ENCODE data around the gene PHACTR3. TPM values are rescaled to one million over a fixed set of nuclear protein-coding genes. Genes with fewer than 3 reads are reported as not detected.

Gene PHACTR3
- total RNA-seq, 1 experiment from 2014 or later: 30.6 TPM

- no peak overlapping the region for H3K9ac ChIP-seq (ENCODE audit: low read length)
- no peaks in the 10 kb centered on the region for H3K36me3 ChIP-seq (ENCODE audit: low read depth, low read length)
- H3K9me3 ChIP-seq (ENCODE audit: low read length): no peaks in the 10 kb centered on the region
- H3K4me3 ChIP-seq (ENCODE audit: low read length): no peak overlapping the region
- no peaks in the 10 kb centered on the region for H4K20me1 ChIP-seq (ENCODE audit: low read length)
- no peak for ATAC-seq
- TF ChIP-seq EZH2 (IDR thresholded peaks at IDR 0.05; ENCODE audit: low read length, unreplicated experiment) (no peak), EZH2phosphoT487 (IDR thresholded peaks at IDR 0.05; ENCODE audit: borderline replicate concordance, low read length) (no peak)
- TF ChIP-seq, protein P1, sequence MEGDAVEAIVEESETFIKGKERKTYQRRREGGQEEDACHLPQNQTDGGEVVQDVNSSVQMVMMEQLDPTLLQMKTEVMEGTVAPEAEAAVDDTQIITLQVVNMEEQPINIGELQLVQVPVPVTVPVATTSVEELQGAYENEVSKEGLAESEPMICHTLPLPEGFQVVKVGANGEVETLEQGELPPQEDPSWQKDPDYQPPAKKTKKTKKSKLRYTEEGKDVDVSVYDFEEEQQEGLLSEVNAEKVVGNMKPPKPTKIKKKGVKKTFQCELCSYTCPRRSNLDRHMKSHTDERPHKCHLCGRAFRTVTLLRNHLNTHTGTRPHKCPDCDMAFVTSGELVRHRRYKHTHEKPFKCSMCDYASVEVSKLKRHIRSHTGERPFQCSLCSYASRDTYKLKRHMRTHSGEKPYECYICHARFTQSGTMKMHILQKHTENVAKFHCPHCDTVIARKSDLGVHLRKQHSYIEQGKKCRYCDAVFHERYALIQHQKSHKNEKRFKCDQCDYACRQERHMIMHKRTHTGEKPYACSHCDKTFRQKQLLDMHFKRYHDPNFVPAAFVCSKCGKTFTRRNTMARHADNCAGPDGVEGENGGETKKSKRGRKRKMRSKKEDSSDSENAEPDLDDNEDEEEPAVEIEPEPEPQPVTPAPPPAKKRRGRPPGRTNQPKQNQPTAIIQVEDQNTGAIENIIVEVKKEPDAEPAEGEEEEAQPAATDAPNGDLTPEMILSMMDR (conservative IDR thresholded peaks at IDR 0.05; ENCODE audit: low read depth, low read length): no peak
- no peaks in the 10 kb centered on the region for H3K9me2 ChIP-seq (replicated peaks; ENCODE audit: low read length)
- intact Hi-C loops (cut with micrococcal nuclease): no loop called here
- H3K4me1 ChIP-seq (ENCODE audit: insufficient read depth, low read length): peaks cover 60% of the 10 kb centered on the region
- no peak for DNase-seq
- no peak overlapping the region for H3K27ac ChIP-seq (ENCODE audit: low read length)
- ChIA-PET CTCF (no interaction called here), POLR2A (ENCODE audit: unreplicated experiment) (interaction anchor here (0.6 kb wide), 1 partner anchor 37 kb away, joined by 3 read pairs; no protein-coding TSS in a partner anchor)
- no TSS peak for BruUV-seq (replicated peaks)
- no peak overlapping the region for H3K4me2 ChIP-seq (ENCODE audit: low read length)
- peaks cover 16% of the 10 kb centered on the region for H3K79me2 ChIP-seq (ENCODE audit: low read length)
- no peak overlapping the region for H2AFZ ChIP-seq (ENCODE audit: low read length)
- no peaks in the 10 kb centered on the region for H3F3A ChIP-seq (ENCODE audit: low read length, unreplicated experiment)
- no peaks in the 10 kb centered on the region for H3K27me3 ChIP-seq (ENCODE audit: low read length)
Measured at GRCh38 chr20:59832406-59833363, 228.3 kb downstream of the PHACTR3 start.

GRCh38 chr20:59835057-59835447 lies 230.7 kb downstream of the PHACTR3 start:
- Histone ChIP-seq H3K79me2 (ENCODE audit: low read length) (peaks cover 40% of the 10 kb centered on the region), H3K9me2 (replicated peaks; ENCODE audit: low read length) (no peaks in the 10 kb centered on the region), H3K4me1 (ENCODE audit: insufficient read depth, low read length) (peaks cover 80% of the 10 kb centered on the region), H3K9ac (ENCODE audit: low read length) (no peak overlapping the region), H3K36me3 (ENCODE audit: low read depth, low read length) (no peaks in the 10 kb centered on the region), H3F3A (ENCODE audit: low read length, unreplicated experiment) (no peaks in the 10 kb centered on the region), H3K27me3 (ENCODE audit: low read length) (no peaks in the 10 kb centered on the region), H3K4me3 (ENCODE audit: low read length) (peak overlapping the region; percentile 76; the same call in 1 of the 2 replicates), H3K9me3 (ENCODE audit: low read length) (no peaks in the 10 kb centered on the region), H2AFZ (ENCODE audit: low read length) (no peak overlapping the region), H4K20me1 (ENCODE audit: low read length) (no peaks in the 10 kb centered on the region), H3K27ac (ENCODE audit: low read length) (peak overlapping the region; percentile 53), H3K4me2 (ENCODE audit: low read length) (peak overlapping the region; percentile 92)
- intact Hi-C loops (cut with micrococcal nuclease): loop anchor here (1.0 kb wide), 2 partner anchors 38 to 52 kb away; no protein-coding TSS in a partner anchor
- BruUV-seq (replicated peaks): no TSS peak
- TF ChIP-seq, protein P1 (conservative IDR thresholded peaks at IDR 0.05; ENCODE audit: low read depth, low read length): no peak
- no peak for TF ChIP-seq EZH2 (IDR thresholded peaks at IDR 0.05; ENCODE audit: low read length, unreplicated experiment)
- no peak for TF ChIP-seq EZH2phosphoT487 (IDR thresholded peaks at IDR 0.05; ENCODE audit: borderline replicate concordance, low read length)
- ATAC-seq (no peak; the same call in 1 of the 2 replicates), DNase-seq (peak; percentile 35)
- ChIA-PET CTCF (interaction anchor here (0.8 kb wide), 1 partner anchor 15 kb away, joined by 5 read pairs; no protein-coding TSS in a partner anchor), POLR2A (ENCODE audit: unreplicated experiment) (interaction anchor here (1.4 kb wide), 1 partner anchor 42 kb away, joined by 4 read pairs; no protein-coding TSS in a partner anchor)
